ENCODE data around the gene PDE8A.
A peak's percentile ranks its signal among the peaks of the same experiment; 100 is the strongest.
"Not testable (repeated sequence)": the region's sequence is repeated elsewhere in the genome, so short reads cannot be mapped to it uniquely, and the experiment has no call there.

PDE8A gene

GRCh38 chr15:84961707-84962106 lies 19.9 kb upstream of the PDE8A start:
- DNase-seq (ENCODE audit: low read depth), result no peak

- no peak for DNase-seq (ENCODE audit: low read depth)
These were observed 18.7 kb upstream of the PDE8A start for GRCh38 chr15:84962955-84963354.

- no peak for DNase-seq (ENCODE audit: low read depth)
These were observed 14.3 kb upstream of the PDE8A start for GRCh38 chr15:84967380-84967779.

- no peak for DNase-seq (ENCODE audit: low read depth)
These were observed 13.4 kb upstream of the PDE8A start for GRCh38 chr15:84968301-84968700.

- no peak for DNase-seq (ENCODE audit: low read depth)
These were observed 12.4 kb upstream of the PDE8A start for GRCh38 chr15:84969257-84969656.

- no peak for DNase-seq (ENCODE audit: low read depth)
These were observed 10.8 kb upstream of the PDE8A start for GRCh38 chr15:84970843-84971242.

GRCh38 chr15:84973492-84974460 lies 7.9 kb upstream of the PDE8A start:
- no peak for DNase-seq (ENCODE audit: low read depth)

GRCh38 chr15:84975871-84976351 lies 5.7 kb upstream of the PDE8A start:
- DNase-seq (ENCODE audit: low read depth), result no peak

GRCh38 chr15:84976746-84977345 lies 4.8 kb upstream of the PDE8A start:
- no peak for DNase-seq (ENCODE audit: low read depth)

- DNase-seq (ENCODE audit: low read depth), result no peak
These were observed 2.0 kb upstream of the PDE8A start for GRCh38 chr15:84979651-84980050.

GRCh38 chr15:84980196-84981053 lies 1.2 kb upstream of the PDE8A start:
- DNase-seq (ENCODE audit: low read depth), result peak; percentile 56

- DNase-seq (ENCODE audit: low read depth), result peak; percentile 67
These were observed 474 bp upstream of the PDE8A start for GRCh38 chr15:84981054-84981710.

GRCh38 chr15:84982301-84982920 lies 755 bp downstream of the PDE8A start:
- no peak for DNase-seq (ENCODE audit: low read depth)

- DNase-seq (ENCODE audit: low read depth), result no peak
These were observed 1.6 kb downstream of the PDE8A start for GRCh38 chr15:84983294-84983693.

GRCh38 chr15:84983711-84984110 lies 2.1 kb downstream of the PDE8A start:
- no peak for DNase-seq (ENCODE audit: low read depth)

GRCh38 chr15:84985158-84985557 lies 3.5 kb downstream of the PDE8A start:
- no peak for DNase-seq (ENCODE audit: low read depth)

- DNase-seq (ENCODE audit: low read depth), result not testable (repeated sequence)
These were observed 5.7 kb downstream of the PDE8A start for GRCh38 chr15:84987351-84987750.

GRCh38 chr15:84987949-84988624 lies 6.4 kb downstream of the PDE8A start:
- no peak for DNase-seq (ENCODE audit: low read depth)

- DNase-seq (ENCODE audit: low read depth), result no peak
These were observed 7.4 kb downstream of the PDE8A start for GRCh38 chr15:84988909-84989644.

- no peak for DNase-seq (ENCODE audit: low read depth)
These were observed 8.9 kb downstream of the PDE8A start for GRCh38 chr15:84990507-84990906.

Data from HS-5 (cell line).